Mammary epithelial cell (primary cell): Measurements from ENCODE around the gene SOCS1.

Source experiments
- CTCF ChIP-seq, 2 donors: IDR thresholded peaks in 1 of 2; conservative IDR thresholded peaks in 1 of 2; 2 replicates each; pipeline ENCODE4 v1.5.1; 2011 to 2012; ENCODE audit warnings: inconsistent platforms in 2 of 2, low read length in 2 of 2, mild to moderate bottlenecking in 2 of 2, control low read depth in 1 of 2, low read depth in 1 of 2; ENCODE audit not compliant: insufficient read depth in 1 of 2; ENCODE audit errors: extremely low read depth in 1 of 2
- EZH2 ChIP-seq: IDR thresholded peaks from 2 replicates; pipeline ENCODE4 v1.6.1; 2012; ENCODE audit warnings: low read length, inconsistent platforms, borderline replicate concordance

DNA sequence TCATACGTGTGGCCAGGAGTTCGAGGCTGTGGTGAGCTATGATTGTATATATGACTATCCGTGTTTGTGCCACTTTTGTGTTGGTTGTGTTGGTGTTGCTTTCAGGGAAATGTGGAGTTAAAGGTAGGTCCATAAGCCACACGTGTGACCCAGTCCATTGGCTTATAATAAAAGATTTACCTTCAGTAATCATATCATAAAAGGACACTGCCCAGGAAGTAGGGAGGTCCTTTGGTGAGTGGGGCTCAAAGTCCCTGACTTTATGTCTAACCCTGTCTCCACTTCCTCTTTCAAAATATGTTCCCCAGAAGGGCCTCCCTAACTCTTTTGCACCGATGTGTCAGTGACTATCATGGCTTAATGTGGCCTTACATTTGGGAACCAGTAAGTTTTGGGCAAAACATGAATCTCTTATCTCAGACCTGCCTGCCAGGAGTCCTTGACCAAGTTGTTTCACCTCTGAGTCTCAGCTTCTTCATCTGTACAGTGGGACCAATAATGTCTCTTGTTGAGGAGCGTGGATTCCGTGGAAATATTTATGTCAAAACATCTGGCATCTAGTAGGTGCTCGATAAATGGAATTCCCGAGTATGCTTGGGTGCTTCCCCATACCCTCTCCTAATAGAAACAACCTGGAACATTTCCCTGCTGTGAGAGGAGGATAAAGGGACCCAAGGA is 8.3 kb upstream of the SOCS1 start:
- TF ChIP-seq CTCF (conservative IDR thresholded peaks at IDR 0.05 in 1 of 2, IDR thresholded peaks at IDR 0.05 in 1 of 2; ENCODE audit: extremely low read depth in 1 of 2, insufficient read depth in 1 of 2, low read depth in 1 of 2, low read length in 2 of 2) (no peak), EZH2 (no peak)
